GM12891 (cell line): ENCODE data around the gene SCAF1.

ENCODE experiments used
- DNase-seq: peaks from one replicate; pipeline ENCODE4 v3.0.0; 2011; ENCODE audit warnings: low spot score; ENCODE audit not compliant: insufficient read length
- FAIRE-seq: peaks from 2 replicates; lab custom pipeline; 2011; peaks lifted over from hg19 to GRCh38; lab: Jason Lieb, UNC
- PAX5 ChIP-seq: IDR thresholded peaks from 2 replicates; pipeline ENCODE4 v1.6.1; 2011; ENCODE audit warnings: low read length, moderate library complexity, mild to moderate bottlenecking; ENCODE audit not compliant: insufficient read depth, severe bottlenecking
- POLR2A ChIP-seq: IDR thresholded peaks from 2 replicates; pipeline ENCODE4 v1.6.1; 2011; ENCODE audit warnings: low read depth, low read length, control low read depth
- POLR2AphosphoS5 ChIP-seq: IDR thresholded peaks from 2 replicates; pipeline ENCODE4 v1.6.1; 2011; ENCODE audit warnings: low read depth, low read length, control low read depth
- POU2F2 ChIP-seq: IDR thresholded peaks from 2 replicates; pipeline ENCODE4 v1.6.1; 2011; ENCODE audit warnings: low read depth, mild to moderate bottlenecking, control low read depth, low read length, moderate library complexity
- SPI1 ChIP-seq: IDR thresholded peaks from 2 replicates; pipeline ENCODE4 v1.6.1; 2011; ENCODE audit warnings: low read depth, low read length, control low read depth
- TAF1 ChIP-seq: IDR thresholded peaks from 2 replicates; pipeline ENCODE4 v1.6.1; 2011; ENCODE audit warnings: low read depth, low read length, control low read depth

SCAF1 gene

DNA sequence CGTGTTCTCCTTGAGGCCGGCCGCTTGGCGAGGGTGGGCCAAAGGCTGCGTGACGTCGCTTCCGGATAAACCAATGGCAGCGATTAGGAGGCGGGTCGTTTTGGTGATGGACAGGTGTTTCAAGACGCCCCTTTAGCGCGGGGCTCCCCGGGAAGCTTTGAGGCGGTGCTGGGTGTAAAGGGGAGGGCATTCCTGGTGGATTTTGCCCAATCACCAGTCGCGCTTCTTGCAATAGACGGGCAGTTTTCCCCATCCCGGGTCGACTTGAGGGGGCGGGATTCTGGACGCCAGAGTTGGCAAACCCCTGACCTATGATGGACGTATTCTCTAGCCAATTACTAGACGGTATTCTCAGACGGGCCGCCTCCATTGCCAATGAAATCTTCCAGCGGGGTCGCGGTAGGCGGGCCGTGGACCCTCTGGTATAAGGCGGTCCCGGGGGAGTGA is 34.8 kb downstream of the SCAF1 start:
- FAIRE-seq, result no peak
- TF ChIP-seq POLR2AphosphoS5, result no peak
- TF ChIP-seq TAF1, result no peak
- DNase-seq, result peak; percentile 89

DNA sequence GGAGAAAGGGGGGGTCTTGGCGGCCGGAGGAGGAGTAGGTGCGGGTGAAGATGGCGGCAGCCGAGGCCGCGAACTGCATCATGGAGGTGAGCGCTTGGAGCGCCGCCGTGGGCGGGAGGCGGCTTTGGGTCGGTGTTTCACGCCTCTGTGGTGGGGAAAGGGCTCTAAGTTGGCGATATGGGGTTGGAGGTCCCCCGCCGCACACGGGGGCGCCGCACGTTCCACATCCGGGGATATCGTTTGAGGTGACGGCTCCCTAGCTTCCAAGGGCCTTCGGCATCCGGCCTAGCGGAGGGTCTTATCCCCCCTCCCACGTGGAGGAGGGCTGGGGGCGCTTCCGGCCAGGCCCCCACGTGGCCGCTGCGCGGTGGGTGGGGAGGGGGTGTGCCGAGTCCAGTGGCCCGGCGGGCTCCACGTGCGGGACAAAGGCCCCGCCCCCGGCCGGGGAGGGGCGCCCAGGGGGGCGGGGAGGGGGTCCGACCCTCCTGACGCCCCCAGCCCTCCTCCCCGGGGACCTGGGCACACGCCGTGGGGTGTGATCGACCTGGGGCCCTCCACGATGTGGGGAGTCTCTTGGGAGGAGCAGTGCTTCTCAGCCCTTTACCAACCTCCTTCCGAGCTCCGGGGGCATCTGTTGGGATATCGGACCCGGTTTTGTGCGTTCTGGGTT is 35.4 kb downstream of the SCAF1 start, which contains the start of gene PRMT1:
Gene PRMT1 (plus strand): TSS at position 41 of the 670 bp plus-strand sequence. CDS start 10 bp downstream, at position 51.
- DNase-seq (no peak), FAIRE-seq (no peak)

DNA sequence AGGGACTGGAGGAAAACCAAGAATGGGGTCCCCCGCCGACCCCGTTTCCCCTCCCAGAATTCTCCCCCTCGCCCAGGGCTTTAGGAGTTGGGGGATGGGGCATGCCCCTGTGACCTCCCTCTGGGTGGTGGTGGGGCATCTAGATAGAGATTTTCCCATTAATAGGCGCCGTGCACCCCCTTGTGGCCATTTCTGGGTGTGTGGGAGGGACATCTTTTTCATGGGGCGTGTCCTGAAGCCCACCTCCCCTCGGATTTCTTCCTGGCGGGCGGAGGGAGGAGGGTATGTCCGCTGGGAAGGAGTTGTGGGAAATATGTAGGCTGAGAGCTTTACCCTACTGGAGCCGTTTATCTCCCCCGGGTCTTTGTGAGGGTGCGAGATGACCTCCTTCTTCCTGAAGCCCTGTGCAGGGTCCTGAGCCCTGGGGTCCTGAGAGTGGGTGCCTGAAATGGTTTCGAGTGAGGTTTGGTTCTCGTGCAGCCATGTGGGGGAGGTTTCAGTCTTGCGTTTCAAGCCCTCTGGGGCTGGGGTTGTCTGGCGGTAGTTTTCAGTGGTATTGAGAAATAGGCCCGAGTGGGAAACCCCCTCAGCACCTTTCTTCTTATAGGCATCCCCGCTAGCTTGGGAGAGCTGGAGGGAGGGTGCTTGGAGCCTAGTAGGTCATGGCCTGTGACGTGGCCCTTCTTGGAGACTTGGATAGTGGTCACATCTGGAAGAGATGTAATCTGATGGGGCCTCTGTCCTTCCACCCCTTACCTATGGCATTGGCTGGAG is 36.1 kb downstream of the SCAF1 start:
- no peak for DNase-seq
- TF ChIP-seq POLR2AphosphoS5 (no peak), POU2F2 (no peak)
- peak; percentile 64 for FAIRE-seq

More for the DNA sequence above, 35.4 kb downstream of the SCAF1 start, which contains the start of gene PRMT1:
- TF ChIP-seq TAF1, result peak; percentile 92
- TF ChIP-seq POLR2A, result peak; percentile 95
- TF ChIP-seq POU2F2, result peak; percentile 78
- TF ChIP-seq POLR2AphosphoS5, result peak; percentile 94
- TF ChIP-seq SPI1, result no peak

DNA sequence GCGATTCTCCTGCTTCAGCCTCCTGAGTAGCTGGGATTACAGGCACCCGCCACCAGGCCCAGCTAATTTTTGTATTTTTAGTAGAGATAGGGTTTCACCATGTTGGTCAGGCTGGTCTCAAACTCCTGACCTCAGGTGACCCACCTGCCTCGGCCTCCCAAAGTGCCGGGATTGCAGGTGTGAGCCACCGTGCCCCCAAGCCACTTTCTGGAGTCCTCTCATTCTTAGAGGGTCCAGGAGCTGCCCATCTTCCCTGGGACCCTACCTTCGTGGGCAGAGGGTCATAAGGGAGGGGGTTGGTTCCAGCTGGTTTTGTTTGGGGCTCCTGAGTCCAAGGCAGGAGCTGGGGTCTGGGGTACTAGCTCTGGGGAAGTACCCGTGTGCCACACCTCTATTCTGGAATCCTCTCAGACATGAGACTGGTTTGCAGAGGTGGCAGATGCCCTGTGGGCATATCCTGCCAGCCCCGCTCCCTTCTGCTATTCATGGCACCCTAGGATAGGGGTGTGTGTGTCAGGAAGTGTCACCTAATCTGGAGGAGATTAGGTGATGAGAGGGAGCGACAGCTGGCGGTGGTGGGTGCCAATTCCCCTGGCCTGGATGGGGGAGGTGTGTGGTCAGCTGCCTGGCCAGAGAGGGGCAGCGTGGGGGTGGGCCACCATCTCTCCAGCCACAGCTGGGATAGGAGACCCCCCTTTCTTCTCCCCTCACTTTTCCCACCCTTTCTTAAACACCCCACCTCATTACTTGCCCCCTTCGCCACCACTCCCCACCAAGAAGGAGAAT is 37.2 kb downstream of the SCAF1 start:
- TF ChIP-seq POU2F2, result no peak
- DNase-seq (no peak), FAIRE-seq (no peak)

DNA sequence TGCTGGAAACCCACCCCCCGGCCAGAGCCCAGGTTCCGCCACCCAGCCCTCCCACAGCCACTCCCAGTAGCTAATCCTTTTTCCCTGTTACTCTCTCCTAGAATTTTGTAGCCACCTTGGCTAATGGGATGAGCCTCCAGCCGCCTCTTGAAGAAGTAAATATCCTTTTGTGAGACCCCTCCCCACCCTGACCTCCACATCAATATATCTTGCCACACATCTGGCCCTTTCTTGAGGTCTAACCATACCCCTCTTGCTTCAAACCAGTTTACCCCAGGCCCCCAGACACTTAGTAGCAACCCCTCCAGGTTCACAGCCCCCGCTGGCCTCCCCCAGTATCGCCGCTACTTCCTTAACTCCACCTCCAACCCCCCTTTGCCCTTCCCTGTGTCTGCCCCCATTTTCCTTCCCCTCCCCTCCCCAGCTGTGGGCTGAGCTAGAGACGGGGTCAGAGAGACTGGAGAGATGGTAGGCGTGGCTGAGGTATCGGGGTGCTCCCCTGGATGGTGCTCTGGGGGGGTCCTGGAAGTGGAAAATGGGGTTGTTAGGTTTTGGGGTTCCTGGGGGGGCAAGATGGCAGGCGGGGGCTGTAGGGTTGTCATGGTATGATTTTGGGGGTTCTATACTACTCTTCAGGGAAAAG is 37.9 kb downstream of the SCAF1 start:
- DNase-seq (no peak), FAIRE-seq (no peak)
- TF ChIP-seq POLR2A, result no peak
- no peak for TF ChIP-seq SPI1
- TF ChIP-seq POU2F2, result no peak
- no peak for TF ChIP-seq TAF1
- TF ChIP-seq POLR2AphosphoS5, result no peak
- no peak for TF ChIP-seq PAX5

DNA sequence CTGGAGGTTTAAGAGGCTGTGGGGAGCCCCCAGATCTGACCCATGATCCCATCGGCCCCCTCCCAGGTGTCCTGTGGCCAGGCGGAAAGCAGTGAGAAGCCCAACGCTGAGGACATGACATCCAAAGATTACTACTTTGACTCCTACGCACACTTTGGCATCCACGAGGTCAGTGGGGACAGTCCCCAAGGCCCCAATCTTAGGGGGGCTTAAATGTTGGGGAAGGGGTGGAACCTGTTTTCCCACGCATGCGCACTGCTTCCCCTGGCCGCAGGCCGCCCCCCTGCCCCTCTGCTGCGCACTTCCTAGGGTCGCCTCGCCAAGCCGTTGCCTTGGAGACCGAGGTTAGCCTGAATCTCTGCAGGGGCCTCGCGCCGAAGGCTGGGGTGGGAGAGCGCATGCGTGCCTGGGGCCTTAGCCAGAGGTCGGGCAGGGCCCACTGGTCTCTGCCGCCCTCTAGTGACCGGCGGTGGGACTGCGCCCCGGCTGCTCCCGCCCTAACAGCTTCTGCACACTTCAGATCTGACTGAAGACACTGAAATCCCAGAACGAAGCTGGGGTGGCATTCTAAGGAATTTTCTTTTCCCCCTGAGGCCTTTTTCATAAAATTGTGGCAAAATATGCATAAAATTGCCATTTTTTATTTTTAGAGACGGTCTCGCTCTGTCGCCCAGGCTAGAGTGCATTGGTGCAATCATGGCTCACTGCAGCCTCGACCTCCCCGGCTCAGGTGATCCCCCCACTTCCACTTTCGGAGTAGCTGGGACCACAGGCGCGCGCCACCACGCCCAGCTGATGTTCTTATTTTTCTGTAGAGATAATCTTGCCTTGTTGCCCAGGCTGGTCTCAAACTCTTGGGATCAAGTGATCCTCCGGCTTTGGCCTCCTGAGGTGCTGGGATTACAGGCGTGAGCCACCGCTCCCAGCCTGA is 38.7 kb downstream of the SCAF1 start:
- DNase-seq (peak; percentile 90), FAIRE-seq (peak; percentile 96)
- TF ChIP-seq PAX5 (no peak), TAF1 (no peak), POLR2AphosphoS5 (no peak), SPI1 (no peak), POU2F2 (no peak), POLR2A (no peak)

DNA sequence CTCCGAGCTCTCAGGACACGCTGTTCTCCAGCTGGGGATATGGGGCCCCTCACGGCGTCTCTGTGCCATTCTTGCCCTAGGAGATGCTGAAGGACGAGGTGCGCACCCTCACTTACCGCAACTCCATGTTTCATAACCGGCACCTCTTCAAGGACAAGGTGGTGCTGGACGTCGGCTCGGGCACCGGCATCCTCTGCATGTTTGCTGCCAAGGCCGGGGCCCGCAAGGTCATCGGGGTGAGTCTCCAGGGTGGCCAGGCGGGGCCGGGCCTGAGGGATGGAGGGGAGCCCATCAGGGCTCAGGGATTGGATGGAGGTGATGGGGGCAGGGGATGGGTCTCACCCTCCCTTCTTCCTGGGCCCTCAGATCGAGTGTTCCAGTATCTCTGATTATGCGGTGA is 39.8 kb downstream of the SCAF1 start:
- no peak for DNase-seq
- no peak for FAIRE-seq
- TF ChIP-seq POLR2A (no peak), POU2F2 (no peak), SPI1 (no peak), POLR2AphosphoS5 (no peak), PAX5 (no peak), TAF1 (no peak)

DNA sequence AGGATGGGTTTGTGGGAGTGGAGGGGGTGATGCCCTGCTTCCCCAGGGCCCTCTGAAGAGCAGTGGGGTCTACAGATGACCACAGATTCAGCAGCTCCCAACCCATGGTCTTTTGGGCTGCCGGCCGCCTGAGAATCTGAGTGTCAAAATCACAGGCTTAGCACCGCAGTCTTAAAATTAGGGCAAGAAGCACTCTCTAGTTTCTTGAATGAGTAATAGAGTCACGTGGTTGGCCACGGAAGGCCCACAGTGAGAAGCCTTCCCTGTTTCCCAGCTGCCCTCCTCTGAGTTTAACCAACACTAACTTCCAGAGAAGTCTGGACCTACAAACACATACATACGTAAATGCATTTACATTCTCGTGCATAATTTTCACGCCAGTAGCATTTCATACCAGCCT is 40.3 kb downstream of the SCAF1 start:
- TF ChIP-seq PAX5 (no peak), POU2F2 (no peak), POLR2AphosphoS5 (no peak)
- FAIRE-seq, result no peak
- DNase-seq, result no peak

DNA sequence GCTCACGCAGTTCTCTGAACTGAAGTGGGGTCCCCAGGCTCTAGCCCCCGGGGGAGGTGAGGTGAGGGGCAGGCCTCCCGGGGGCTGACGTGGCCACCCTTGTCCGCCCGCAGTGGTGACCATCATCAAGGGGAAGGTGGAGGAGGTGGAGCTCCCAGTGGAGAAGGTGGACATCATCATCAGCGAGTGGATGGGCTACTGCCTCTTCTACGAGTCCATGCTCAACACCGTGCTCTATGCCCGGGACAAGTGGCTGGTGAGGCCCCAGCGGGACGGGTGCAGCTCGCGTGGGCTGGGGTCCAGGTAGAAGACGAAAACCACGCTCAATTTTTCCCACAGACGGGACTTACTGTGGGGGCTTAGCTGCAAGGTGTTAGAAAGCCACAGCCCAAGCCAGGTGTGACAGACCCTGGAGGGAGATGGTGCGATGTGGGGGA is 41.8 kb downstream of the SCAF1 start:
- FAIRE-seq (no peak), DNase-seq (no peak)
- TF ChIP-seq PAX5, result no peak
- TF ChIP-seq SPI1, result no peak
- TF ChIP-seq TAF1, result no peak
- peak; percentile 29; the same call in 1 of the 2 replicates for TF ChIP-seq POLR2AphosphoS5
- no peak for TF ChIP-seq POLR2A
- TF ChIP-seq POU2F2, result 0 out of 2 replicates have a peak, but pooled peaks have one; percentile 39
